GM21717 (cell line): ENCODE results near the gene PAK1.
A peak's percentile ranks its signal among the peaks of the same experiment; 100 is the strongest.

Experiments used
- ATAC-seq: cut with Tn5 transposase; IDR thresholded peaks from one replicate; pipeline ENCODE4 v1.9.1; 2021; ENCODE audit warnings: mild to moderate bottlenecking, moderate library complexity; ENCODE audit not compliant: unreplicated experiment

Gene PAK1

GRCh38 chr11:77475206-77475605 lies 1.3 kb upstream of the PAK1 start:
- no peak for ATAC-seq

- ATAC-seq = no peak
Measured at GRCh38 chr11:77474684-77475060, 778 bp upstream of the PAK1 start.

- ATAC-seq = peak; percentile 50
Measured at GRCh38 chr11:77472991-77473800, 698 bp downstream of the PAK1 start.

- no peak for ATAC-seq
Measured at GRCh38 chr11:77471558-77472193, 2.2 kb downstream of the PAK1 start.

DNA sequence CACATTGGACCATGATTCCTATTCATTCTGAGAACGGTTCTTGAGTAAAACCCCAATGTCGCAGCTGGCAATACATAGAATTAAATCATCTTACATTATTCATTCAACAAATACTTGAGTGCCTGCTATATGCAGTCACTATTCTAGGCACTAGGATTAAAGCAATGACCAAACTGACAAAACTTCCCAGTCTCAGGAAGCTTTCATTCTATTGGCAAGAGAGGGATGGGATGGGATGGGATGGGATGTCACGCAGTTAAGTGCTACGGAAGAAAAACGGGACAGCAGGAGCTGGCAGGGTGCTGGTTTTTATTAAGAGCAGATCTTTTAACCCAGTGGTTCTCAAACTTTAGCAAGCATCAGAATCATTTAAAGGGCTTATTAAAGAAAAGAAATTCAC lies 2.9 kb downstream of the PAK1 start:
- ATAC-seq = no peak

DNA sequence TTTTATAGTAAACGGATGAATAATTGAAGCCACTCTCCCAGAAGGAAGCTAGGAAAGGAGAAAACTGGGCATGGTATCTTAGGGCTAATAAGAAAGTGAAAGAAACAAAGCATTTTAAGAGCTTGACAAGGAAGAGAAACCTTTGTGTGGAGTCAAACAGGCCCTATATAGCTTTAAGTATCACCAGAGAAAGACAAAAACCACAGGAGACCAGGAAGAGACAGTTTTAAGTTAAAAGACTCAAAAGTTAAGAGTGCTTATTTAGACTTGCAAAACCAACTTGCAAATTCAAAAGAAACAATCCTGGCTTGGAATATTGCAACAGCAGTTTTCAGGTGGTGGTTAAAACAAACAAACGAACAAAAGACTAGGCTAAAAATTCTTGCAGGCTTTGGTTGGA lies 3.4 kb downstream of the PAK1 start:
- ATAC-seq = no peak

DNA sequence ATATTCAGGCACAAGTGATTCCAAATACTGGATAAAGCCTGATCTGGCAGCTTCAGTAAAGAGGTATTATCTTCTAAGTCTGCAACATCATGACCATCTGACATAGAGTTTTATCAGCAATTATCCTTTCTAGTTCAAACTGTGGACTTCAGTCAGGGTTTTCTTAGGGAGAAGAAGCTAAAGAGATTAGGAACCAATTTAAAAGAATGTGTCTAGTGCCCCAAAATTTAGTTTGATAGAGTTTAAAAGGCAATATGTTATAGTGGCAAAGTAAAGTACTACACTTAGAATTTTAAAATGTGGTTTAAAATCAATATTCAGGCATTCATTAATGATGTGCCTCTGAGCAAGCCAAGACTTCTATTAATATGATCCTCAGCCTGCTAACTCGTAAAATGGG lies 5.4 kb downstream of the PAK1 start:
- ATAC-seq = no peak

DNA sequence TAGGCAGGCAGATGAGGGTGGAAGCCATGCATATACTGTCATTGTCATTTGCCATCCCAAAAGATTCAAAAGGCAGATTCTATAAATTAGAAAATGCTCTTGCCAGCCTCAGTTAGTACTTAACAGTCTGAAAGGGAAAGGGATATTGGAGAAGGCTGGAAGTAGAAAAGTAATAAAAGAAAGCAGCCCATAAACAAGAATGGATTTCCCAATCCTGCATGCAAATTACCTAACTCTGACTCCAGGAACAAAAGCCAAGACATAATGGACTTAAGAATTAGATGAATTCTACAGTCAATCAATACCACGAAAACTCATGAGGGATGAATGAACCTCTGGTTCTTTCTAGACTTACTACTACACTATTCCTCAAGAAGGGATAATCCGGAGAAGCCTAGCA lies 5.9 kb downstream of the PAK1 start:
- no peak for ATAC-seq

DNA sequence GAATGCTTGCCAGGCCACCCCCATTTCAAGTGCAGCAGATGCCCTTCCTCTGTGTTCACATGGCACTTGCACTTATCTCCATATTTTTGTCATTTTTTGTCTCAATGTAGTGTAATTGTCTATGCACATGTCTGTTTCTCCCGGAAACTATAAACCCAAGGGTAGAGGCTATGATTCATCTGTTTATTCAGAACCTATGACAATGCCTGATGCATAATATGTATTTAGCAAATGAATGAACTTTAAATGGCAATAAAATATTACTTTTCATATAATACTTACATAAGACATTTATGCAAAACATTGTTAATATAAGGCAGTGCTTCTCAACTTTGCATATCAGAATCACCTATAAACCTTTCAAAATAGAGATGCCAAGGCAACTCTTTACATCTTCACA lies 6.7 kb downstream of the PAK1 start:
- no peak for ATAC-seq

DNA sequence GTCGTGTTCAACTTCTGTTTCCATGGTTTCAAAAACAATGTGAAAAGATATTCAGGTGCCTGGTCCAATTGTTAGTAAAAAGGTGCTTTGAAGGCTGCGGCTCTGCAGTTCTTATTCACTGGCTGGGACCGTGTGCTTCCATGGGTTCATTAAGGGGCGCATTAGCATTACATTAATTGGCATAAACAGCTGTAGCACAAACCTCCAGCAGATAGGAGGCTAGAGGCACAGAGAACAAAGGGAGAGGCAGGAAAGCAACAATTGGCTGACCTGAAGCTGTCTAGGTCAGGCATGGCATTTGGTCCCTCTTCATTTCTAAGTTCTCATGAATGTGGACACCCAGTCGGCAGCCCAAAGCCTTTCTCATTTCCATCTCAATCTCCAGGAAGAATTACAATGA lies 16.6 kb downstream of the PAK1 start:
- ATAC-seq = peak; percentile 7

GRCh38 chr11:77455740-77456139 lies 18.2 kb downstream of the PAK1 start:
- ATAC-seq = no peak

DNA sequence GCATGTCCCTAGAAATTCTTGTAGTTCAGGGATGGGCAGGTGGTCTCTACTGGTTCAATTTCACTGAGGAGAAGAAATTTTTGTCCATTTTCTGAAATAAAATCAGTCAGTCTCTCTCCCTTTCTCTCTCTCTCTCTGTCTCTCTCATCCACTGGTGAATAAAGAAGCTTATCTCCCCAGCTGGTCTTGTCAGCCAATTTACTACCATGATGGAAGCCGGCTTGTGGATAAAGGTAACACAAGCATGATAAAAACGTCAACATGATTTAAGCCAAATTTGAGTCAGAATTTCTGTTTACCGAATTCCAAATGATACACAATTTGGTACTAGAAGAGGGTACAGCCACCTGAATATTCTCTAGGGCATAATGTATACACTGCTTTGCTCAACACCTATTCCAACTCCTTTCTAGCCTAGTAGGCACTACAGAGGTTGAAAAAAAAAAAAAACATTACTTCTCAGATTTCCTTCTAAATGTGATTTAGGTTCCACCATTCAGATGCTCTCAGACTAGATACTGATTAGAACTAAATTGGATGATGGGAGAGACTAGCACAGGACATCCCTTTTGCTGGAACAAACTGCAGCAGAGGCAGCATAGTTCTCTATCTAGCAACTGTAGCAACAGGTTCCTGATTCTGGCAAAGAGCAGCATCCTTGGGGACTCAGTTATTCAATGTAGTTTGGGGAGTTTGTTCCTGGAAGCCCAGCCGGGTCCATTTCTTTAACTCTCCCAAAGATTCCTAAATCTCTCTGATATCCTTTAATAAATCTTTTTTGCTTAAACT lies 18.8 kb downstream of the PAK1 start:
- no peak for ATAC-seq

DNA sequence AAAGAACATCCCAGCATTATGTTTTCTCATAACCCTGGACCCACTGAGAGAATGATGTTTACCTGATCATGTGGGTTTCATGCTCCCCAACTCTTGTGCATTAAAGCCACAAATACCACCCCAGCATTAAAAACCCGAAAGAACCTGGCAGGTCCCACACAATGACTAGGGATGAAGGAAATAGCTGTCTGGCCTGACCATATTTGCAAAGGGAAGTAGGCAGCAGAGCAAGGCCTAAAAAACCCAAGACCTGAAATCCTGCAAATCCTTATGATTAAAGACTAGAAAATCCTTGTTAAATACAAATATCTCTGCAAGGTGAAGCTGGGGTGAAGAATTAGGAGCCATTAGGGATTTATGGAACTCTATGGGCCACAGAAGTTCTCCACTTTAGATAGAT lies 23.7 kb downstream of the PAK1 start:
- no peak for ATAC-seq

DNA sequence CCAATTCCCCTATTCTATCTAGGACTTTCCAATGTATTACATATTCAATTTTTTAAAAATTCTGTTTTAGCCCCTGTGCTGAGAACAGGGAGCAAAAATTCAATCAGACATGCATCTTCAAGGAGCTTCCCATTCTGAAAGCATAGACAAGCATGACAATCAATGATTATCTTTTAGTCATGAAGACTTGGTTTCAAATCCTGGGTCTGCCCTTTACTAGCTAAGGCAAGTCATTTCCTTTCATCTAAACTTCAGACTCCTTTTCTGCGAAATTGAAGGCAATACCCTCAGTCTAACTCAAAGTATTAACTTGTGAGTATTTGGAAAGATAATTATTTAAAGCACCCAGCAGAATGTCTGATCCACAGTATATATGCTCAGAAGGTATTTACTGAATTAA lies 24.1 kb downstream of the PAK1 start:
- ATAC-seq = no peak

GRCh38 chr11:77449060-77449521 lies 24.8 kb downstream of the PAK1 start:
- ATAC-seq = peak; percentile 68

- ATAC-seq = no peak
Measured at GRCh38 chr11:77448269-77448668, 25.6 kb downstream of the PAK1 start.

GRCh38 chr11:77446911-77447629 lies 26.8 kb downstream of the PAK1 start:
- ATAC-seq = no peak

DNA sequence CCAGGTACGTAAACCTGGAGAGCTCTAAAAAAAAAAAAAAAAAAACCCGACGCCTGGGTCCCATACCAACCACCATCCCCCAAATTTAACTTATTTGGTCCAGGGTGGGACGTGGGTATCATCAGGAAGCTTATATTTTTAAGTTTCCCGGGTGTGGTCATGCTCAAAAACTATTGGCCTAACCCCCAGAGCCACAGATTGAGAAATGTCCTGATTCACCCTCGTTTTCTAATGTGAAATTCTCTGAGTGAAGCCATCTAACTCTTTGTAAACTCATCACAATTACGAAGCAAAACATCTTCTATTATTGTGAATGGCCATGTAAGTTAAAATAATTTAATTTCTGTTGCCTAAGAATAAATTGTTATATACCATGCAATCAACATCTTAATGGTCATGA lies 29.6 kb downstream of the PAK1 start:
- no peak for ATAC-seq

GRCh38 chr11:77442394-77443053 lies 31.4 kb downstream of the PAK1 start:
- no peak for ATAC-seq

DNA sequence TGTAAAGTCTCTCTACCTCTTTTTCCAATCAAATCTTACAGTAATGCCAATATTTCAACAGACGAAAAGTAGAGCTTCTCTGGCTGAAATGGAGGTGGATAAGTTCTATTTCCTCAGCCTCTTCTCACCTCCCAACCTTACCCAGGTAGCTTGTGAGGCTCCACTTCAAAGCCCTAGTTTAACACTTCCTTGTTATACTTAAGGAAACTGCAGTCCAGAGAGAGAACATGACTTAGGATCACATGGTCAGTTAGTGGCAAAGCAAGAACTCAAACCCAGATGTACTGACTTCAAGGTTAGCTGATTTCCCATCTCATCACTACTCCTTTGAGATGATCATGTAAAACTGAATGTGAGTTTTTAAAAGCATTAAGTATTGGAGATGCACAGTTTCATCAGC lies 32.5 kb downstream of the PAK1 start:
- no peak for ATAC-seq

DNA sequence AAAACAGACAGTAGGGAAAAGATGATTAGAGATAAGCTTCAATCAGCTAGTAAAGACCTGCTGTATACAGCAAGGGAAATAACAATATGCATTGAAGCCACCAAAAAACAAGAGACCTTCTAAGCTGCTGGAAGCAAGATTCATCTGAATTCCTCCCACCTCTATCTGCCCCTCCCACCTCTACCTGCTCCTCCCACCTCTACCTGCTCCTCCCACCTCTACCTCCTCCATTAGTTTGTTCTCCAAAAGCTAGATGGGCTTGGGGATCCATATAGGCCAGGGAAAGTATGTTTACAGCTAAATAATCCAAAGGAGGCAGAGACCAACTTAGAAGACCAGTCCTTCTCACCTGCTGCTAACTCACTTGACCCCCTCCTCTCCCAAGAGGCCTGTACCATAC lies 33.2 kb downstream of the PAK1 start:
- no peak for ATAC-seq
